ACHN (cell line): Measurements from ENCODE around the gene KLHL36.

Source experiments
- DNase-seq: peaks from one replicate; pipeline ENCODE4 v3.0.0-alpha.2; 2015
- in situ Hi-C: cut with HindIII; loops from 2 replicates; pipeline ENCODE4 v1.10.0; 2017; ENCODE audit warnings: low sequenced_read_pairs, low pct_ligation_motif_present, low pct_unique_long_range_greater_than_20kb

Gene KLHL36

GRCh38 chr16:84637709-84638108, 10.6 kb upstream of the KLHL36 start:
- no peak for DNase-seq
- in situ Hi-C loops, result no loop called here

- no peak for DNase-seq
- in situ Hi-C loops, result no loop called here
These were observed 10.0 kb upstream of the KLHL36 start for GRCh38 chr16:84638231-84638806.

- in situ Hi-C loops, result no loop called here
- DNase-seq, result no peak
These were observed 8.2 kb upstream of the KLHL36 start for GRCh38 chr16:84640145-84640544.

GRCh38 chr16:84641643-84642358, 6.5 kb upstream of the KLHL36 start:
- DNase-seq, result peak; percentile 24
- in situ Hi-C loops, result no loop called here

GRCh38 chr16:84643180-84643583, 5.1 kb upstream of the KLHL36 start:
- DNase-seq, result peak; percentile 93

GRCh38 chr16:84643674-84644073, 4.6 kb upstream of the KLHL36 start:
- peak; percentile 19 for DNase-seq
- in situ Hi-C loops, result no loop called here

More at GRCh38 chr16:84643180-84643583, 5.1 kb upstream of the KLHL36 start:
- in situ Hi-C loops, result no loop called here

- DNase-seq, result peak; percentile 31
- in situ Hi-C loops, result no loop called here
These were observed 542 bp downstream of the KLHL36 start for GRCh38 chr16:84648595-84649510.

GRCh38 chr16:84649511-84649861, 1.2 kb downstream of the KLHL36 start:
- in situ Hi-C loops, result no loop called here
- no peak for DNase-seq

- DNase-seq, result peak; percentile 95
- in situ Hi-C loops, result no loop called here
These were observed 2.0 kb downstream of the KLHL36 start for GRCh38 chr16:84650062-84650991.

GRCh38 chr16:84652566-84652965, 4.3 kb downstream of the KLHL36 start:
- no peak for DNase-seq
- in situ Hi-C loops, result no loop called here

GRCh38 chr16:84654238-84654637, 5.9 kb downstream of the KLHL36 start:
- in situ Hi-C loops, result no loop called here

GRCh38 chr16:84654998-84655397, 6.7 kb downstream of the KLHL36 start:
- no peak for DNase-seq
- in situ Hi-C loops, result no loop called here

More at GRCh38 chr16:84654238-84654637, 5.9 kb downstream of the KLHL36 start:
- DNase-seq, result no peak

- in situ Hi-C loops, result no loop called here
- DNase-seq, result no peak
These were observed 8.3 kb downstream of the KLHL36 start for GRCh38 chr16:84656649-84657048.

GRCh38 chr16:84657229-84657837, 9.0 kb downstream of the KLHL36 start:
- no peak for DNase-seq
- in situ Hi-C loops, result no loop called here

- DNase-seq, result no peak
- in situ Hi-C loops, result no loop called here
These were observed 10.4 kb downstream of the KLHL36 start for GRCh38 chr16:84658690-84659089.

GRCh38 chr16:84659656-84660300, 11.5 kb downstream of the KLHL36 start:
- in situ Hi-C loops, result no loop called here
- no peak for DNase-seq

- in situ Hi-C loops, result no loop called here
- DNase-seq, result no peak
These were observed 12.7 kb downstream of the KLHL36 start for GRCh38 chr16:84660973-84661372.
